Testis (tissue), 2 donors: ENCODE measurements around the gene SKAP1.

Experiments used
- CTCF ChIP-seq, 3 experiments: fragments of 450-650 bp in 2 of 3; fragments of 200-600 bp in 1 of 3; sonication (generic) in 1 of 3; IDR thresholded peaks; one replicate each; pipeline ENCODE4 v1.5.1; 2016 to 2019; ENCODE audit warnings: antibody characterized with exemption in 3 of 3, mild to moderate bottlenecking in 2 of 3, moderate library complexity in 1 of 3
- POLR2A ChIP-seq: fragments of 450-650 bp; IDR thresholded peaks from one replicate; pipeline ENCODE4 v1.6.1; 2017; ENCODE audit warnings: antibody characterized with exemption, mild to moderate bottlenecking, moderate library complexity

- TF ChIP-seq POLR2A (no peak), CTCF (IDR thresholded peaks at IDR 0.05) (no peak)
Measured at GRCh38 chr17:48294020-48294805, 135.8 kb downstream of the SKAP1 start.
